ENCODE measurements around the gene ZMAT5.
"Not testable (repeated sequence)": the region's sequence is repeated elsewhere in the genome, so short reads cannot be mapped to it uniquely, and the experiment has no call there.

The ZMAT5 gene

GRCh38 chr22:29784451-29785361 is 17.9 kb upstream of the ZMAT5 start:
- DNase-seq: no peak

- no peak for DNase-seq
Measured at GRCh38 chr22:29782061-29782845, 15.4 kb upstream of the ZMAT5 start.

- no peak for DNase-seq
Measured at GRCh38 chr22:29780748-29781676, 14.2 kb upstream of the ZMAT5 start.

GRCh38 chr22:29780220-29780619 is 13.4 kb upstream of the ZMAT5 start:
- no peak for DNase-seq

- DNase-seq: no peak
Measured at GRCh38 chr22:29773233-29773632, 6.4 kb upstream of the ZMAT5 start.

- DNase-seq: no peak
Measured at GRCh38 chr22:29772170-29772641, 5.4 kb upstream of the ZMAT5 start.

- DNase-seq: no peak
Measured at GRCh38 chr22:29769723-29770321, 3.0 kb upstream of the ZMAT5 start.

GRCh38 chr22:29768052-29768693 is 1.4 kb upstream of the ZMAT5 start:
- no peak for DNase-seq

- DNase-seq: peak; percentile 31
Measured at GRCh38 chr22:29767171-29768051, 604 bp upstream of the ZMAT5 start, which contains the start of gene UQCR10. UQCR10 (plus strand) TSS chr22:29767369; CDS start chr22:29767399, 30 bp downstream.

GRCh38 chr22:29765905-29766631 is 739 bp downstream of the ZMAT5 start:
- no peak for DNase-seq

GRCh38 chr22:29762263-29762662 is 4.5 kb downstream of the ZMAT5 start:
- no peak for DNase-seq

GRCh38 chr22:29758959-29759358 is 7.8 kb downstream of the ZMAT5 start:
- no peak for DNase-seq

GRCh38 chr22:29758068-29758622 is 8.7 kb downstream of the ZMAT5 start:
- no peak for DNase-seq

GRCh38 chr22:29757096-29757495 is 9.7 kb downstream of the ZMAT5 start:
- no peak for DNase-seq

- DNase-seq: no peak
Measured at GRCh38 chr22:29756341-29756740, 10.5 kb downstream of the ZMAT5 start.

GRCh38 chr22:29755889-29756288 is 10.9 kb downstream of the ZMAT5 start:
- DNase-seq: no peak

GRCh38 chr22:29754658-29755395 is 12.0 kb downstream of the ZMAT5 start:
- DNase-seq: not testable (repeated sequence)

GRCh38 chr22:29753808-29754657 is 12.8 kb downstream of the ZMAT5 start:
- DNase-seq: no peak

Measured in SIG-M5 (cell line).